Calu3 (cell line): Measurements from ENCODE around the gene U2AF1. TPM values are rescaled to one million over a fixed set of nuclear protein-coding genes. Genes with fewer than 3 reads are reported as not detected.
A peak's percentile ranks its signal among the peaks of the same experiment; 100 is the strongest.
"Not testable (repeated sequence)": the region's sequence is repeated elsewhere in the genome, so short reads cannot be mapped to it uniquely, and the experiment has no call there.

ENCODE experiments used
- BruUV-seq: library from RNA; stranded (reverse); fragments of 400-500 nt; replicated peaks from 2 replicates; lab custom pipeline; 2021; lab: Mats Ljungman, UMichigan
- CTCF ChIA-PET: fragments of 300-600 bp; sonication (Branson Sonifier 250); formaldehyde crosslinking; loops from one replicate; lab custom pipeline; 2022; ENCODE audit warnings: antibody characterized with exemption; lab: Charles Lee
- DNase-seq: peaks from one replicate; pipeline ENCODE4 v3.0.0; 2022
- H3K27ac Mint-ChIP-seq: one replicate; pipeline ENCODE4 v1.8.0; 2022; ENCODE audit warnings: mixed read lengths; ENCODE audit not compliant: unreplicated experiment
- H3K27me3 Mint-ChIP-seq: one replicate; pipeline ENCODE4 v1.8.0; 2022; ENCODE audit warnings: mixed read lengths; ENCODE audit not compliant: unreplicated experiment
- H3K36me3 Mint-ChIP-seq: one replicate; pipeline ENCODE4 v1.8.0; 2022; ENCODE audit warnings: mild to moderate bottlenecking, moderate library complexity, mixed read lengths; ENCODE audit not compliant: insufficient read depth, unreplicated experiment
- H3K4me1 Mint-ChIP-seq: one replicate; pipeline ENCODE4 v1.8.0; 2022; ENCODE audit warnings: mild to moderate bottlenecking, low read depth, mixed read lengths; ENCODE audit not compliant: unreplicated experiment
- H3K4me3 Mint-ChIP-seq: one replicate; pipeline ENCODE4 v1.8.0; 2022; ENCODE audit warnings: mild to moderate bottlenecking, low read depth, moderate library complexity, mixed read lengths; ENCODE audit not compliant: unreplicated experiment
- H3K9me3 Mint-ChIP-seq: one replicate; pipeline ENCODE4 v1.8.0; 2022; ENCODE audit warnings: low read depth, mixed read lengths; ENCODE audit not compliant: unreplicated experiment
- intact Hi-C: fragments of 100-400 bp; cut with micrococcal nuclease; formaldehyde crosslinking; loops from one replicate; pipeline ENCODE4 v1.10.0; 2022; ENCODE audit not compliant: unreplicated experiment
- total RNA-seq: library from RNA; stranded (reverse); gene quantifications from 2 replicates; pipeline ENCODE4 v1.2.3, GENCODE V29; 2022

The U2AF1 gene
- total RNA-seq, 1 experiment from 2014 or later: 22.9 TPM

- CTCF ChIA-PET, intact Hi-C loops, H3K4me3 Mint-ChIP-seq, BruUV-seq, H3K27ac Mint-ChIP-seq, H3K9me3 Mint-ChIP-seq, H3K4me1 Mint-ChIP-seq, H3K27me3 Mint-ChIP-seq, H3K36me3 Mint-ChIP-seq, DNase-seq: not testable (repeated sequence)
Measured at GRCh38 chr21:43068065-43068464, 39.3 kb downstream of the U2AF1 start.

DNA sequence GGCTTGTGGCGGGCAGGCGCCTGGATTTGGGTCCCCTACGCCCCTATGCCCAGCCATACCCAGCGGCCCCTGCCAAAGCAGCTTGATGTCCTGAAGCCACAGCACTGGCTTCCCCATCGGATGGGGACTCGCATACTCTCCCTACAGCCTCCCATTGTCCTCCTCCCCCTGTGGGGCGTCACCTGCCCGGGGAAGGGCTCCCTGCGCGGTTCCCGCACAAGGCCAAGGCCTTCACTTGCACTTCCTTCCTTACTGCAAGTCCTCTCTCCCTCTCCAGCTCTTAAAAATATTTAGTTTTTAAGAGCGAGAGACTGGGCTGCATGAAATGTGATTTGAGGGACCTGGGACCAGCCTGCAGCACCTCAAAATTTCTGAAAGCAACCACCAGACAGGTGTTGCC is 40.7 kb downstream of the U2AF1 start:
- DNase-seq, H3K27ac Mint-ChIP-seq, H3K9me3 Mint-ChIP-seq, H3K4me3 Mint-ChIP-seq, BruUV-seq, H3K27me3 Mint-ChIP-seq, intact Hi-C loops, H3K4me1 Mint-ChIP-seq, CTCF ChIA-PET, H3K36me3 Mint-ChIP-seq: not testable (repeated sequence)

DNA sequence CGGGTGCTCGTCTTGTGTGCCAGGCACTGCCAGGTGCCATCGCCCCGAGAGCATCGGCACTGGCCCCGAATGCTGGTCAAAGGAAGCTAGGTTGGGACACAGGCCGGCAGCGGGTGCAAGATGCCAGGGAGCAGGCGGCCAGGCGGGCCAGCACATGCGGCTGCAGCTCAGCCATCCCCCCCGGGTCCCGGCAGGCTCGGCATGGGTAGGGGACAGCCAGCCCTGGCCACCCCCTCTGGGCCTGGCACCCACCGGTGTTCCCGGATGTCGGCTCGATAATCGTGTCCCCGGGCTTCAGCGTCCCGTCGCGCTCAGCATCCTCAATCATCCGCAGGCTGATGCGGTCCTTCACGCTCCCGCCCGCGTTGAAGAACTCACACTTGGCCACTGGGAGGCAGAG is 41.4 kb downstream of the U2AF1 start:
- H3K36me3 Mint-ChIP-seq, H3K9me3 Mint-ChIP-seq, DNase-seq, H3K4me1 Mint-ChIP-seq, H3K4me3 Mint-ChIP-seq, CTCF ChIA-PET, H3K27ac Mint-ChIP-seq, BruUV-seq, intact Hi-C loops, H3K27me3 Mint-ChIP-seq: not testable (repeated sequence)

GRCh38 chr21:43064265-43064917 is 43.0 kb downstream of the U2AF1 start:
- BruUV-seq, H3K9me3 Mint-ChIP-seq, H3K27me3 Mint-ChIP-seq, H3K4me1 Mint-ChIP-seq, H3K36me3 Mint-ChIP-seq, H3K4me3 Mint-ChIP-seq, H3K27ac Mint-ChIP-seq, DNase-seq, CTCF ChIA-PET, intact Hi-C loops: not testable (repeated sequence)

GRCh38 chr21:43062955-43063664 is 44.3 kb downstream of the U2AF1 start:
- BruUV-seq, H3K36me3 Mint-ChIP-seq, DNase-seq, H3K9me3 Mint-ChIP-seq, CTCF ChIA-PET, H3K27me3 Mint-ChIP-seq, H3K4me1 Mint-ChIP-seq, intact Hi-C loops, H3K27ac Mint-ChIP-seq, H3K4me3 Mint-ChIP-seq: not testable (repeated sequence)

DNA sequence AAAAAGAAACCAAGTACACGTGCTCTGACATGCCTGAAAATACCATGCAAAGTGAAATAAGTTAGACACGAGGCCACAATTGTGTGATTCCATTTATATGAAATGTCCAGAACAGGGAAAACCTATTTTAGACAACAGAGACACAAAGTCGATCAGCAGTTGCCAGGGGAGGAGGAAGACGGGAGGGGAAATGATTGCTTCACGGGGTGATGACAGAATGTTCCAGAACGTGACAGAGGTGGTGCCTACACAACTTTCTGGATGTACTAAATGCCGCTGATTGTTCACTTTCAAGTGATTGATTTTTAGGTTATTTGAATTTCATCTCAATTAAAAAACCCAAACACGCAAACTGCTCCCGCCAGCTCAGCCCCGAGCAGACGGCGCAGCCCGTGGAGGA is 54.3 kb downstream of the U2AF1 start:
- CTCF ChIA-PET, intact Hi-C loops: not testable (repeated sequence)
- TSS peak; percentile 53 for BruUV-seq

GRCh38 chr21:43045876-43046821 is 61.2 kb downstream of the U2AF1 start:
- H3K27ac Mint-ChIP-seq, CTCF ChIA-PET, H3K36me3 Mint-ChIP-seq, H3K4me3 Mint-ChIP-seq, H3K27me3 Mint-ChIP-seq, intact Hi-C loops, BruUV-seq, H3K4me1 Mint-ChIP-seq, DNase-seq, H3K9me3 Mint-ChIP-seq: not testable (repeated sequence)

More for the DNA sequence above, 54.3 kb downstream of the U2AF1 start:
- H3K9me3 Mint-ChIP-seq, H3K27ac Mint-ChIP-seq, H3K36me3 Mint-ChIP-seq, H3K4me3 Mint-ChIP-seq, H3K4me1 Mint-ChIP-seq, DNase-seq, H3K27me3 Mint-ChIP-seq: not testable (repeated sequence)

DNA sequence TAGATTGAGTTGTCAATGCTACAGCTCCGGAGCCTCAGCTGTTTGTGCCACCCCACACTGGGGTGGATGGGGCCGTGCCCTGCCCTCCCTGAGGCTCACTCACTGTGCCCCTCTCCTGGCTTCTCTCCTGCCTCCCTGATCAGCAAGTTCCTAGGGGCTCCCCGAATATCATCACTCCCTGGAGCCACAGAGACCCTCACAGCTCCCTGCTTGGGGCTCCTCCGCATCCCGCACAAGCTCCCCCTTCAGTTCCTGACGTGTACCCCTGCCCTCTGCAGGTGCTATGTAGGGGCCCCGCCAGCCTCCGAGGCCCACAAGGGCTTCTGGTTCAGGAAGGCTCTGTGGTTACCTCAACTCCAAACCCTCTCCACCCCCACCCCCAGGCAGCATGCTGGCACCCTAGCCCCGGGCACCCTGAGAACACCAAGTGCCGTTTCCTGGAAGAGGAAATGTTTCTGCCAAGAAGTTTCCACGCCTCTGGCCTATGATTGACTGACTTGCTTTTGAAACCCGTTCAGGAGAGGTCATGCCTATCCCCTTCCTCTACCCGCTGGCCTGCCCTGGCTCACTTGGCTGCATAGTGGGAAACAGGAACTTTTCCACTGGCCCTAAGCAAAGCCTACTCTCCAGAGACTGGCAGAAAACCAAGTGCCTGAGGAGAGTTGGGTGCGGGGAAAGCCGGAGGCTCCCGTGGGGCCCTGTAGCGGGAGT is 62.0 kb downstream of the U2AF1 start:
- H3K4me1 Mint-ChIP-seq, BruUV-seq, DNase-seq, H3K27me3 Mint-ChIP-seq, H3K36me3 Mint-ChIP-seq, H3K9me3 Mint-ChIP-seq, H3K27ac Mint-ChIP-seq, H3K4me3 Mint-ChIP-seq, CTCF ChIA-PET, intact Hi-C loops: not testable (repeated sequence)

DNA sequence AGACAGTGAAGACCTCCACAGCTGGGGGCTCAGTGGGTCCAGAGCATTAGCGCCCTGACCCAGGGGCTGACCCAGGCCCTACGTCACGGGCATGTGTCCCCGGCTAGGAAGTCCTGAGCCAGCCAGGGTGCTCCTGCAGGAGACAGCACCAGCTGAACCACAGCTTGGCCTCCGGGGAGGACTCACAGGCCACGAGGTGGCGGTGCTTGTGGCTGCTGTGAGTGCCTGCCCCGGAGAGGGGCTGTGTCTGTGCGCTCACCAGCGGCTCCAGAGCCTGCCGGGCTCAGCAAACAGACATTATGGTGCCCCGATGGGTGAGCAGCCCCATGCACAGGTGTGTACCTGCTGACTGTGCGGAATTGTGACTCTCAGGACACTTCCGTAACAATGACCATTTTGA is 62.8 kb downstream of the U2AF1 start:
- H3K9me3 Mint-ChIP-seq, H3K27ac Mint-ChIP-seq, H3K4me3 Mint-ChIP-seq, H3K27me3 Mint-ChIP-seq, H3K4me1 Mint-ChIP-seq, DNase-seq, BruUV-seq, CTCF ChIA-PET, H3K36me3 Mint-ChIP-seq, intact Hi-C loops: not testable (repeated sequence)
